Activated T-helper 2 cell treated with anti-CD3 and anti-CD28 coated beads, Interferon-gamma antibody, Interleukin-2, Interleukin-4, amounts not matched to agents 10 μg/mL and 5 μg/mL and 100 μg/mL, durations not matched to agents 14 hours and 24 hours and 36 hours (primary cell): ENCODE measurements around the gene CGNL1. TPM values are rescaled to one million over a fixed set of nuclear protein-coding genes. Genes with fewer than 3 reads are reported as not detected.

Source experiments
- DNase-seq: peaks from one replicate; pipeline ENCODE4 v3.0.0; 2021; ENCODE audit warnings: low spot score
- H3K27ac Mint-ChIP-seq: one replicate; pipeline ENCODE4 v1.8.0; 2021; ENCODE audit warnings: mixed read lengths
- H3K27me3 Mint-ChIP-seq: one replicate; pipeline ENCODE4 v1.8.0; 2021; ENCODE audit warnings: low read depth, mixed read lengths
- H3K36me3 Mint-ChIP-seq: one replicate; pipeline ENCODE4 v1.8.0; 2021; ENCODE audit warnings: low read depth, mixed read lengths
- H3K4me1 Mint-ChIP-seq: one replicate; pipeline ENCODE4 v1.8.0; 2021; ENCODE audit warnings: low read depth, mixed read lengths
- H3K4me3 Mint-ChIP-seq: one replicate; pipeline ENCODE4 v1.8.0; 2021; ENCODE audit warnings: low read depth, mild to moderate bottlenecking, moderate library complexity, mixed read lengths
- H3K9me3 Mint-ChIP-seq: one replicate; pipeline ENCODE4 v1.8.0; 2021; ENCODE audit warnings: mixed read lengths
- intact Hi-C: fragments of 100-400 bp; cut with micrococcal nuclease; formaldehyde crosslinking; loops from one replicate; pipeline ENCODE4 v1.15.1; 2023
- total RNA-seq: library from RNA; stranded (reverse); gene quantifications from 2 replicates; pipeline ENCODE4 v1.2.3, GENCODE V29; 2022

Gene CGNL1
- total RNA-seq, 1 donor from 2014 or later = not detected

DNA sequence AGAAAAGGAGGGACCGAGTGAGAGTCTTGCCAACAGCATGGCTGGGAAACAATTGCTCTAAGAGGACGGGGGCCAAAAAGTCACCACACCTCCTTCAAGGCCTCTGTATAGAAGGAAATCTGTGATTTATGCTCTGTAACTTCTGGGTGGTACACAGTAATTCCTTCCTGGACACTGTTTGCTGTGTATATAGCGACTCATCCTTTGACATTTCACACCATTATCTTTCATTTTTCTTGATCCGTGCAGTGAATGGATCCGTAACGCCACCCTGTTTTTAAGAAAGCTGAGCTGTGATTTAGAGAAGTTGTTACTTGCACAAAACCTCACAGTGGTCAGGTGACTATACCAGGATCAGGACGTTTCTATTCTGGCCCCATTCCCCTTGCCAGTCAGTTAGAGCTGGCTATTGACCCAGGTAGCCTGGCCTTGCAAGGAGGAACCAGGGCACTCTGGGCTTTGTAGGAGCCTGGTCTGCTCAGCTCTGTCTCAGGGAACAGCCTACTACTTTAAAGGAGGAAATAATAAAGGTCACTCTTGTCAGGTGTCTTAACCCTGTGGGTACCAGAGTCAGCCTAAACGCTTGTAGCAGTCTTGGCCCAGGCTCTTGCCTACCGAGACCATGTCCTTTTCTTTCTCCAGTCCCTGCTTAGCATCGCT is 128.9 kb downstream of the CGNL1 start:
- peaks cover 2% of the 10 kb centered on the region for H3K27me3 Mint-ChIP-seq
- no peaks in the 10 kb centered on the region for H3K36me3 Mint-ChIP-seq
- no peaks in the 10 kb centered on the region for H3K9me3 Mint-ChIP-seq
- no peak overlapping the region for H3K27ac Mint-ChIP-seq
- intact Hi-C loops = no loop called here
- no peak overlapping the region for H3K4me3 Mint-ChIP-seq
- no peaks in the 10 kb centered on the region for H3K4me1 Mint-ChIP-seq
- no peak for DNase-seq

- intact Hi-C loops = no loop called here
- H3K27ac Mint-ChIP-seq = no peak overlapping the region
- H3K4me1 Mint-ChIP-seq = no peaks in the 10 kb centered on the region
- no peak for DNase-seq
- no peaks in the 10 kb centered on the region for H3K9me3 Mint-ChIP-seq
- no peak overlapping the region for H3K4me3 Mint-ChIP-seq
- H3K36me3 Mint-ChIP-seq = no peaks in the 10 kb centered on the region
- H3K27me3 Mint-ChIP-seq = peaks cover 2% of the 10 kb centered on the region
Measured at GRCh38 chr15:57505949-57506391, 129.7 kb downstream of the CGNL1 start.

GRCh38 chr15:57506422-57506821 is 130.1 kb downstream of the CGNL1 start:
- DNase-seq = no peak
- Mint-ChIP-seq H3K4me3 (no peak overlapping the region), H3K9me3 (no peaks in the 10 kb centered on the region), H3K4me1 (no peaks in the 10 kb centered on the region), H3K27me3 (peaks cover 2% of the 10 kb centered on the region), H3K36me3 (no peaks in the 10 kb centered on the region), H3K27ac (no peak overlapping the region)
- intact Hi-C loops = no loop called here

DNA sequence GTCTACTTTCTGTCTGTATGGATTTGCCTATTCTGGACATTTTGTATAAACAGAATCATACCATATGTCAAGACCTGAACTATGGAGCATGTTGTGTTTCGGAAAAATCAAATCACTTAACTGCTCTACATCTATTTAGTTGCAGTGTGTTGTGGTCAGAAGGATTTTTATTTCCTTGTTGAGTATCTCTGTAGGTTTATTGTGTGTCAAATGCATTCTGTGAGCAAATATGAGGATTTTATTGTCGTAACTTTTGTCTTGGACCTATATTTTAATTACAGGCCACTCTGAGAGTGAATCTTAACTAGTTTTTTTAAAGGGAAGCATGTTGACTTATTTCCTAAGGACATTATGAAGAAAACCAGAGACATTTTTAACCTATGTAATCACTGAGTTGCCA is 130.8 kb downstream of the CGNL1 start:
- no peak overlapping the region for H3K27ac Mint-ChIP-seq
- intact Hi-C loops = no loop called here

GRCh38 chr15:57509126-57509525 is 132.8 kb downstream of the CGNL1 start:
- no peaks in the 10 kb centered on the region for H3K4me1 Mint-ChIP-seq
- no peaks in the 10 kb centered on the region for H3K36me3 Mint-ChIP-seq
- no peaks in the 10 kb centered on the region for H3K9me3 Mint-ChIP-seq
- intact Hi-C loops = no loop called here
- H3K4me3 Mint-ChIP-seq = no peak overlapping the region
- no peak overlapping the region for H3K27ac Mint-ChIP-seq
- peaks cover 4% of the 10 kb centered on the region for H3K27me3 Mint-ChIP-seq
- no peak for DNase-seq

More for the DNA sequence above, 130.8 kb downstream of the CGNL1 start:
- peaks cover 4% of the 10 kb centered on the region for H3K27me3 Mint-ChIP-seq
- H3K36me3 Mint-ChIP-seq = no peaks in the 10 kb centered on the region
- H3K4me3 Mint-ChIP-seq = no peak overlapping the region
- H3K4me1 Mint-ChIP-seq = no peaks in the 10 kb centered on the region
- no peaks in the 10 kb centered on the region for H3K9me3 Mint-ChIP-seq
- DNase-seq = no peak

DNA sequence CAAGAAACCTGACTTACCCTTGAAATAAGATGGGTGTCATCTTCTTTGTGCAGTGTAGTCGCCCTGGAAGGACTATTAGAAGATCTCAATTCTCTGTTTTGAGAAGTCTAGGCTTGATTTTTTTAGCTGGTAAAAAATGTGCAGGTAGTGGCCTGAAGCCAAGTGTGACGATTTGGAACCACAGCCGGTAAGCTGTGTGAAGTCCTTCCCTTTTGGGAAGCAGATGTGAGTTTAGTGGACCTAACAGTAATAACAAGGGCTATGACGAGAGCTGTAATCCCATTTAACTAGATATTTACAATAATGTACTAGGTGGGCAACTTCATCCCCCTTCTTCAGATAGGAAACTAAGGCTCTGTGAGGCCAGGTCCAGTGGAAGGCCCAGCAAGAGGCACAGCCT is 133.7 kb downstream of the CGNL1 start:
- peaks cover 4% of the 10 kb centered on the region for H3K27me3 Mint-ChIP-seq
- no peaks in the 10 kb centered on the region for H3K36me3 Mint-ChIP-seq
- intact Hi-C loops = no loop called here
- H3K4me1 Mint-ChIP-seq = no peaks in the 10 kb centered on the region
- H3K27ac Mint-ChIP-seq = no peak overlapping the region
- DNase-seq = no peak
- no peaks in the 10 kb centered on the region for H3K9me3 Mint-ChIP-seq
- no peak overlapping the region for H3K4me3 Mint-ChIP-seq

- H3K4me1 Mint-ChIP-seq = no peaks in the 10 kb centered on the region
- intact Hi-C loops = no loop called here
- no peaks in the 10 kb centered on the region for H3K36me3 Mint-ChIP-seq
- no peak for DNase-seq
- H3K9me3 Mint-ChIP-seq = no peaks in the 10 kb centered on the region
- H3K4me3 Mint-ChIP-seq = no peak overlapping the region
- peaks cover 4% of the 10 kb centered on the region for H3K27me3 Mint-ChIP-seq
- H3K27ac Mint-ChIP-seq = no peak overlapping the region
Measured at GRCh38 chr15:57510647-57511046, 134.3 kb downstream of the CGNL1 start.

DNA sequence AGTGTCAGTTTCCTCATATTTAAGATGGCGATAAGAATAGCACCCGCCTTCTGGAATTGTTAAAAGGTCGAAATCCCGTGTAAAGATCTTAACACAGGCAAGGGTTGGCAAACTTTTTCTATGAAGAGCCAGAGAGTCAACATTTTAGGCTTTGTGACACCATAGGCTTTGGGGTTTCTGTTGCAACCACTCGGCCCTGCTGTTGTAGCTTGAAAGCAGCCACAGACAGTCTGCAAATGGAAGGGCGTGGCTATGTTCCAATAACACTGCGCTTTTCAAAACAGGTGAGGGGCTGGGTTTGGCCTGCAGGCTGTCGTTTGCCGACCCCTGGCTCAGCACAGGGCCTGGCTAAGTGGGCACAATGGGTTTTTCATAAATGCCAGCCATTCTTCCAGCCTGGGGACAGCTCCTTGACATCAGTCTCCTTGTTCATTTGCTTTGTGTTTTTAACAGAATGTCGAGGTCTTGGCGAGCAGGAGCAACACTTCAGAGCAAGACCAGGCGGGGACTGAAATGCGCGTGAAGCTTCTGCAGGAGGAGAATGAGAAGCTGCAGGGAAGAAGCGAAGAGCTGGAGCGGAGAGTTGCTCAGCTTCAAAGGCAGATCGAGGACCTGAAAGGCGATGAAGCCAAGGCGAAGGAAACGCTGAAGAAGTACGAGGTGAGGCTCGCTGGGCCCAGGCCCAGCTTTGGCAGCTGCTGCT is 140.2 kb downstream of the CGNL1 start:
- no peak for DNase-seq
- H3K27ac Mint-ChIP-seq = no peak overlapping the region

DNA sequence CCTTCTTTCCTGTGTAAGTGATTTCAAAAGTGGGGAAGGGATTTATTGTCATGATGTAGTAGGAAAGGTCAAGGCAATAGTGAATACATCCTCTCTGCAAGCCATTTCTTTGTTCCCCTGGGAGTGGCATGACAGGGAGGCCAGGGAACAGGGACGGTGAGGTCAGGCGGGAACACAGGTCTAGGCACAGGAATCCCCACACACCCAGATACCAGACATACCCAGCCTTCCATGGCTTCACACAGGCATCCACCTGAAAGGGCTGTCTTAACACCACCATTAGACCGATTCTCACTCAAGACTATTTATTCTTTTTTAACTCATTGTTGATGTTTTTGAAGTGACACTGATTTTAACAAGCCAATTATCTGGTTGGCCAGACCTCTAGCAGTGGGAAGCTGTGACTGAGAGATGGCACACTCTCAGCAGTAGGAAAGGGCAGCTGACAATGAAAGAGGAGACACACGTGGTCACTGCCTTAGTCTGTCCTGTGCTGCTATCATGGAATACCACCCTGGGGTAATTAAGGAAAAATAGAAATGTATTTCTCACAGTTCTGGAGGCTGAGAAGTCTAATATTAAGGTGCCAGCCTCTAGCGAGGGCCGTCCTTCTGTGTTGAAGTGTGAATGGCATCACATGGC is 140.8 kb downstream of the CGNL1 start:
- H3K9me3 Mint-ChIP-seq = no peaks in the 10 kb centered on the region
- H3K4me3 Mint-ChIP-seq = no peak overlapping the region
- DNase-seq = no peak
- no peaks in the 10 kb centered on the region for H3K36me3 Mint-ChIP-seq
- intact Hi-C loops = no loop called here
- no peak overlapping the region for H3K27ac Mint-ChIP-seq
- no peaks in the 10 kb centered on the region for H3K4me1 Mint-ChIP-seq
- no peaks in the 10 kb centered on the region for H3K27me3 Mint-ChIP-seq

More for the DNA sequence above, 140.2 kb downstream of the CGNL1 start:
- no peaks in the 10 kb centered on the region for H3K36me3 Mint-ChIP-seq
- no peaks in the 10 kb centered on the region for H3K4me1 Mint-ChIP-seq
- H3K27me3 Mint-ChIP-seq = peaks cover 2% of the 10 kb centered on the region
- no peak overlapping the region for H3K4me3 Mint-ChIP-seq
- H3K9me3 Mint-ChIP-seq = no peaks in the 10 kb centered on the region
- intact Hi-C loops = no loop called here

- no peaks in the 10 kb centered on the region for H3K9me3 Mint-ChIP-seq
- no peaks in the 10 kb centered on the region for H3K4me1 Mint-ChIP-seq
- DNase-seq = no peak
- no peak overlapping the region for H3K4me3 Mint-ChIP-seq
- H3K27me3 Mint-ChIP-seq = no peaks in the 10 kb centered on the region
- intact Hi-C loops = no loop called here
- H3K36me3 Mint-ChIP-seq = no peaks in the 10 kb centered on the region
- H3K27ac Mint-ChIP-seq = no peak overlapping the region
Measured at GRCh38 chr15:57518779-57519405, 142.6 kb downstream of the CGNL1 start.

- Mint-ChIP-seq H3K9me3 (no peaks in the 10 kb centered on the region), H3K27ac (no peak overlapping the region), H3K4me3 (no peak overlapping the region), H3K36me3 (no peaks in the 10 kb centered on the region), H3K4me1 (no peaks in the 10 kb centered on the region), H3K27me3 (no peaks in the 10 kb centered on the region)
- intact Hi-C loops = loop anchor here (10.0 kb wide), 1 partner anchor 1025 kb away; no protein-coding TSS in a partner anchor
- DNase-seq = no peak
Measured at GRCh38 chr15:57519806-57520205, 143.5 kb downstream of the CGNL1 start.

DNA sequence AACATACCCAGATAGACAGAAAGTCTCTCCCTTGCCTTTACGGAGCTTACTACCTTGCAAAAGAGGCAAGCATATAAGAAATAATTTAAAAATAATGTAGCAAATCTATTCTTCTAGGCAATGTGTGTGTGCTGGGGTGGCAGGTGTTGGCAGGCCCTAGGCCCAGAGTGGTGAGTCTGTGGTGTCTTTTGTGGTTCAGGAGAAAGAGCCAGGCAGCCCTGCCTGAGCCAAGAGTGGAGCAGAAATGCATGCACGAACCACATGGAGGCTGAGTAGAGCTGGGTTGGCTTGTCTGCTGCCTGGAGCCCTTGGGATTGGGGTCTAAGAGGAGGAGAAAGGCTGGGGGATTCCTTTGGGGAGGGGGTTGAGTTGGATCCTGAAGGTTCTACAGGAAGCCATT is 145.2 kb downstream of the CGNL1 start:
- Mint-ChIP-seq H3K27me3 (peaks cover 7% of the 10 kb centered on the region), H3K36me3 (no peaks in the 10 kb centered on the region), H3K9me3 (no peaks in the 10 kb centered on the region), H3K27ac (no peak overlapping the region), H3K4me1 (no peaks in the 10 kb centered on the region), H3K4me3 (no peak overlapping the region)
- intact Hi-C loops = loop anchor here (10.0 kb wide), 1 partner anchor 1027 kb away; no protein-coding TSS in a partner anchor
- no peak for DNase-seq
